Measurements from ENCODE around the gene DPH7.

DNA sequence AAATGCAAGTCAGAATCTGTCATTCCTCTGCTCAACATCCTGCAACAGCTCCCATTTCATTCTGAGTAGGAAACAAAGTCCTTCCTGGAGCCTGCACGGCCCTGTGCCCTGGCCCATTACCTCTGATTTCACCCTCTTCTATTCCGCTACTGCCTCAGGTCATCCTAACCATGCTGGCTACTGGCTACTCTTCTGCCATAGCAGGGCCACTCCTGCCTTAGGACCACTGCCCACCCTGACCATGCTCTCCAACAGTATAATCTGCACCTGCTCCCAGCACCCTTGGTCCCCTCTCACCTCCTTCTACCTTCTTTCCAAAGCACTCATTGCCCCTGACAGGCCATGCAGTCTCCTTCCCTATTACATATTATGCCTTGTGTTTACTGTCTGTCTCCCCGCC is 8.2 kb downstream of the DPH7 start:
- TF ChIP-seq KDM5A (IDR thresholded peaks at IDR 0.05) (no peak), JUNB (IDR thresholded peaks at IDR 0.05) (no peak), RNF2 (IDR thresholded peaks at IDR 0.05; ENCODE audit: borderline replicate concordance, low read depth) (no peak), EHMT2 (IDR thresholded peaks at IDR 0.05; ENCODE audit: low read depth) (no peak), JUN (IDR thresholded peaks at IDR 0.05) (no peak), SREBF2 (IDR thresholded peaks at IDR 0.05) (no peak), RCOR1 (IDR thresholded peaks at IDR 0.05; ENCODE audit: low read depth, low read length) (no peak), FOSB (CRISPR knock-in tag; IDR thresholded peaks at IDR 0.05) (no peak), EP300 (IDR thresholded peaks at IDR 0.05) (no peak)
- TF ChIP-seq, protein P1, sequence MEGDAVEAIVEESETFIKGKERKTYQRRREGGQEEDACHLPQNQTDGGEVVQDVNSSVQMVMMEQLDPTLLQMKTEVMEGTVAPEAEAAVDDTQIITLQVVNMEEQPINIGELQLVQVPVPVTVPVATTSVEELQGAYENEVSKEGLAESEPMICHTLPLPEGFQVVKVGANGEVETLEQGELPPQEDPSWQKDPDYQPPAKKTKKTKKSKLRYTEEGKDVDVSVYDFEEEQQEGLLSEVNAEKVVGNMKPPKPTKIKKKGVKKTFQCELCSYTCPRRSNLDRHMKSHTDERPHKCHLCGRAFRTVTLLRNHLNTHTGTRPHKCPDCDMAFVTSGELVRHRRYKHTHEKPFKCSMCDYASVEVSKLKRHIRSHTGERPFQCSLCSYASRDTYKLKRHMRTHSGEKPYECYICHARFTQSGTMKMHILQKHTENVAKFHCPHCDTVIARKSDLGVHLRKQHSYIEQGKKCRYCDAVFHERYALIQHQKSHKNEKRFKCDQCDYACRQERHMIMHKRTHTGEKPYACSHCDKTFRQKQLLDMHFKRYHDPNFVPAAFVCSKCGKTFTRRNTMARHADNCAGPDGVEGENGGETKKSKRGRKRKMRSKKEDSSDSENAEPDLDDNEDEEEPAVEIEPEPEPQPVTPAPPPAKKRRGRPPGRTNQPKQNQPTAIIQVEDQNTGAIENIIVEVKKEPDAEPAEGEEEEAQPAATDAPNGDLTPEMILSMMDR (IDR thresholded peaks at IDR 0.05) = no peak
- TF ChIP-seq, protein P2, sequence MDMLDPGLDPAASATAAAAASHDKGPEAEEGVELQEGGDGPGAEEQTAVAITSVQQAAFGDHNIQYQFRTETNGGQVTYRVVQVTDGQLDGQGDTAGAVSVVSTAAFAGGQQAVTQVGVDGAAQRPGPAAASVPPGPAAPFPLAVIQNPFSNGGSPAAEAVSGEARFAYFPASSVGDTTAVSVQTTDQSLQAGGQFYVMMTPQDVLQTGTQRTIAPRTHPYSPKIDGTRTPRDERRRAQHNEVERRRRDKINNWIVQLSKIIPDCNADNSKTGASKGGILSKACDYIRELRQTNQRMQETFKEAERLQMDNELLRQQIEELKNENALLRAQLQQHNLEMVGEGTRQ (IDR thresholded peaks at IDR 0.05) = no peak
- TF ChIP-seq, protein P3, sequence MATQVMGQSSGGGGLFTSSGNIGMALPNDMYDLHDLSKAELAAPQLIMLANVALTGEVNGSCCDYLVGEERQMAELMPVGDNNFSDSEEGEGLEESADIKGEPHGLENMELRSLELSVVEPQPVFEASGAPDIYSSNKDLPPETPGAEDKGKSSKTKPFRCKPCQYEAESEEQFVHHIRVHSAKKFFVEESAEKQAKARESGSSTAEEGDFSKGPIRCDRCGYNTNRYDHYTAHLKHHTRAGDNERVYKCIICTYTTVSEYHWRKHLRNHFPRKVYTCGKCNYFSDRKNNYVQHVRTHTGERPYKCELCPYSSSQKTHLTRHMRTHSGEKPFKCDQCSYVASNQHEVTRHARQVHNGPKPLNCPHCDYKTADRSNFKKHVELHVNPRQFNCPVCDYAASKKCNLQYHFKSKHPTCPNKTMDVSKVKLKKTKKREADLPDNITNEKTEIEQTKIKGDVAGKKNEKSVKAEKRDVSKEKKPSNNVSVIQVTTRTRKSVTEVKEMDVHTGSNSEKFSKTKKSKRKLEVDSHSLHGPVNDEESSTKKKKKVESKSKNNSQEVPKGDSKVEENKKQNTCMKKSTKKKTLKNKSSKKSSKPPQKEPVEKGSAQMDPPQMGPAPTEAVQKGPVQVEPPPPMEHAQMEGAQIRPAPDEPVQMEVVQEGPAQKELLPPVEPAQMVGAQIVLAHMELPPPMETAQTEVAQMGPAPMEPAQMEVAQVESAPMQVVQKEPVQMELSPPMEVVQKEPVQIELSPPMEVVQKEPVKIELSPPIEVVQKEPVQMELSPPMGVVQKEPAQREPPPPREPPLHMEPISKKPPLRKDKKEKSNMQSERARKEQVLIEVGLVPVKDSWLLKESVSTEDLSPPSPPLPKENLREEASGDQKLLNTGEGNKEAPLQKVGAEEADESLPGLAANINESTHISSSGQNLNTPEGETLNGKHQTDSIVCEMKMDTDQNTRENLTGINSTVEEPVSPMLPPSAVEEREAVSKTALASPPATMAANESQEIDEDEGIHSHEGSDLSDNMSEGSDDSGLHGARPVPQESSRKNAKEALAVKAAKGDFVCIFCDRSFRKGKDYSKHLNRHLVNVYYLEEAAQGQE (IDR thresholded peaks at IDR 0.05) = no peak

Measured in A549 (cell line).